DND-41 (cell line): ENCODE results near the gene CHSY3.

ENCODE experiments used
- ATAC-seq: fragments of 200-7000 bp; cut with Tn5 transposase; 3 replicates; pipeline ENCODE4 v1.9.1; 2021; ENCODE audit warnings: low read depth; ENCODE audit not compliant: insufficient read depth
- DNase-seq: peaks from one replicate; pipeline ENCODE4 v3.0.0-alpha.2; 2020
- H2AFZ ChIP-seq: 2 replicates; pipeline ENCODE4 v1.6.0; 2012; ENCODE audit warnings: low read depth, low read length
- H3K27ac ChIP-seq: 2 replicates; pipeline ENCODE4 v1.5.1; 2012; ENCODE audit warnings: low read length, inconsistent platforms
- H3K27me3 ChIP-seq: fragments of 200-600 bp; sonication (generic); 2 replicates; pipeline ENCODE4 v1.6.0; 2012; ENCODE audit warnings: low read length, mild to moderate bottlenecking, inconsistent platforms; ENCODE audit not compliant: insufficient read depth, poor library complexity
- H3K36me3 ChIP-seq: 2 replicates; pipeline ENCODE4 v1.5.1; 2012; ENCODE audit warnings: low read length, inconsistent platforms; ENCODE audit not compliant: insufficient read depth
- H3K4me1 ChIP-seq: 2 replicates; pipeline ENCODE4 v1.5.1; 2012; ENCODE audit warnings: mild to moderate bottlenecking, low read length; ENCODE audit not compliant: insufficient read depth
- H3K4me2 ChIP-seq: 2 replicates; pipeline ENCODE4 v1.6.0; 2012; ENCODE audit warnings: mild to moderate bottlenecking, moderate library complexity, low read length, inconsistent platforms; ENCODE audit not compliant: insufficient read depth
- H3K4me3 ChIP-seq, 2 experiments: fragments of 200-600 bp in 1 of 2; shearing (Covaris generic) in 1 of 2; 2 replicates each; pipeline ENCODE4 v1.5.1; 2012 to 2016; ENCODE audit warnings: inconsistent platforms in 2 of 2, low read length in 2 of 2, mild to moderate bottlenecking in 2 of 2, low read depth in 1 of 2, moderate library complexity in 1 of 2
- H3K79me2 ChIP-seq: 2 replicates; pipeline ENCODE4 v1.6.0; 2012; ENCODE audit warnings: low read length, inconsistent platforms; ENCODE audit not compliant: insufficient read depth
- H3K9ac ChIP-seq: 2 replicates; pipeline ENCODE4 v1.6.0; 2012; ENCODE audit warnings: low read depth, mild to moderate bottlenecking, inconsistent platforms, low read length, moderate library complexity
- H3K9me3 ChIP-seq: 2 replicates; pipeline ENCODE4 v1.5.1; 2012; ENCODE audit warnings: low read length, moderate library complexity, mild to moderate bottlenecking, inconsistent platforms; ENCODE audit not compliant: insufficient read depth, severe bottlenecking
- H4K20me1 ChIP-seq: 2 replicates; pipeline ENCODE4 v1.6.0; 2012; ENCODE audit warnings: low read length; ENCODE audit not compliant: insufficient read depth
- EZH2 ChIP-seq: IDR thresholded peaks from 3 replicates; pipeline ENCODE4 v1.6.1; 2012; ENCODE audit warnings: borderline replicate concordance, low read depth, mild to moderate bottlenecking, moderate library complexity, low read length, inconsistent platforms; ENCODE audit not compliant: severe bottlenecking
- TF ChIP-seq, protein P1 (sequence below): IDR thresholded peaks from 2 replicates; pipeline ENCODE4 v1.5.1; 2012; ENCODE audit warnings: borderline replicate concordance, low read length, moderate library complexity, mild to moderate bottlenecking; ENCODE audit not compliant: poor library complexity, severe bottlenecking; ENCODE audit errors: extremely low read depth

The CHSY3 gene

DNA sequence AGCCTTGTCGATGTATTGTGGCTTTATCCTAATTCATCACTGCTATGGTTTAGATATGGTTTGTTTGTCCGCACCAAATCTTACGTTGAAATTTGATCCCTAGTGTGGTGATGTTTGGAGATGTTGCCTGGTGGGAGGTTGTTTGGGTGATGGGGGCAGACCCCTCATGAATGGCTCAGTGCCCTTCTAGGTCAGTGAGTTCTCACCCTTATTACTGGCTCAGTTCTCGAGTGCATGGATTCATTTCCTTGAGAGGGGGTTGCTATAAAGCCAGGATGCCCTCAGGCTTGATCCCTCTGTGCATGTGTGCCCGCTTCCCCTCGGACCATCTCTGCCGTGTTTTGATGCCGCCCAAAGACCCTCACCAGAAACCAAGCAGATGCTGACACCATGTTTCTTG is 114.4 kb downstream of the CHSY3 start:
- Histone ChIP-seq H3K4me3 (no peak overlapping the region), H3K79me2 (no peaks in the 10 kb centered on the region), H3K9ac (no peak overlapping the region), H3K27me3 (no peaks in the 10 kb centered on the region), H3K4me2 (no peak overlapping the region), H2AFZ (no peak overlapping the region), H3K9me3 (no peaks in the 10 kb centered on the region), H3K36me3 (no peaks in the 10 kb centered on the region), H3K4me1 (no peaks in the 10 kb centered on the region), H4K20me1 (no peaks in the 10 kb centered on the region), H3K27ac (no peak overlapping the region)
- DNase-seq (no peak), ATAC-seq (no peak)
- TF ChIP-seq, protein P1, sequence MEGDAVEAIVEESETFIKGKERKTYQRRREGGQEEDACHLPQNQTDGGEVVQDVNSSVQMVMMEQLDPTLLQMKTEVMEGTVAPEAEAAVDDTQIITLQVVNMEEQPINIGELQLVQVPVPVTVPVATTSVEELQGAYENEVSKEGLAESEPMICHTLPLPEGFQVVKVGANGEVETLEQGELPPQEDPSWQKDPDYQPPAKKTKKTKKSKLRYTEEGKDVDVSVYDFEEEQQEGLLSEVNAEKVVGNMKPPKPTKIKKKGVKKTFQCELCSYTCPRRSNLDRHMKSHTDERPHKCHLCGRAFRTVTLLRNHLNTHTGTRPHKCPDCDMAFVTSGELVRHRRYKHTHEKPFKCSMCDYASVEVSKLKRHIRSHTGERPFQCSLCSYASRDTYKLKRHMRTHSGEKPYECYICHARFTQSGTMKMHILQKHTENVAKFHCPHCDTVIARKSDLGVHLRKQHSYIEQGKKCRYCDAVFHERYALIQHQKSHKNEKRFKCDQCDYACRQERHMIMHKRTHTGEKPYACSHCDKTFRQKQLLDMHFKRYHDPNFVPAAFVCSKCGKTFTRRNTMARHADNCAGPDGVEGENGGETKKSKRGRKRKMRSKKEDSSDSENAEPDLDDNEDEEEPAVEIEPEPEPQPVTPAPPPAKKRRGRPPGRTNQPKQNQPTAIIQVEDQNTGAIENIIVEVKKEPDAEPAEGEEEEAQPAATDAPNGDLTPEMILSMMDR: no peak
- no peak for TF ChIP-seq EZH2

DNA sequence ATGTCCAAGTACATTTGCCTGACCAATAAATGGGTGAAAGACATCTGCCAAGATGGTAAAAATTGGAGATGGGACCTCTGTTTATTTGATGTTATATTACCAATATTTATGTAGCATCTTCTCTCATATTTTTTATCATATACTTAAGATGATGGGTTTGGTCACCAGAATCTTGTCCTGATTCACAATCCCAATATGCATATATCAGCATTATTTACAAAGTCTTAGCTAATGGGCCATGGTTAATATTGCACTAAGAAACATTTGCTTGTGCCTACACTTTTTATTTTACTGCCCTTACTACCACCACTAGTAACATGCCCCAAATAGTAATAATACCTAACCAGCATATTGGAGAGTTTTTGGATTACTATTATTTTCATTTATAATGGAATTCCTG is 116.7 kb downstream of the CHSY3 start:
- Histone ChIP-seq H3K9me3 (no peaks in the 10 kb centered on the region), H3K79me2 (no peaks in the 10 kb centered on the region), H3K36me3 (no peaks in the 10 kb centered on the region), H3K9ac (no peak overlapping the region), H3K4me2 (no peak overlapping the region), H2AFZ (no peak overlapping the region), H3K4me1 (no peaks in the 10 kb centered on the region), H3K27me3 (no peaks in the 10 kb centered on the region), H3K27ac (no peak overlapping the region), H3K4me3 (no peak overlapping the region), H4K20me1 (no peaks in the 10 kb centered on the region)
- ATAC-seq (no peak), DNase-seq (no peak)
- TF ChIP-seq EZH2: no peak
- TF ChIP-seq, protein P1: no peak

DNA sequence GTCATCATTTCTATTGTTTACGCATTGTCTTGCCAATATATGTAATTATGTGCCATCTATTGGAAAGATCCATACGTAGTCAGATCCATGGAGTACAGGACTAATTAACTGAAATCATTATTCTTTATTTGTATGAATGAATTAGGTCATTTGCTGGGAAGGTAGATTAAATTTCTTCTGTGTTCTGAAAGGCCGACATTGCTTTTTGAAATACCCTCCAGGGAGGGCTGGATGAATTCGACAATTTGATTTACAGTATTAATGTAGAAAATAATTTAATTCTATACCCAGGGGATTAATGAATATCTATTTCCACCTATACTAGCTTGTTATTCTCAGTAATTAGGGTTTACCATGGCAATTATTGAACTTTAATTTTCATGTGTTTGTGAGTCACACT is 117.6 kb downstream of the CHSY3 start:
- no peaks in the 10 kb centered on the region for H3K4me1 ChIP-seq
- no peak overlapping the region for H3K4me2 ChIP-seq
- no peaks in the 10 kb centered on the region for H3K36me3 ChIP-seq
- ATAC-seq: no peak
- no peak for DNase-seq
- no peak overlapping the region for H3K9ac ChIP-seq
- no peak for TF ChIP-seq EZH2
- TF ChIP-seq, protein P1: no peak
- H4K20me1 ChIP-seq: no peaks in the 10 kb centered on the region
- H3K9me3 ChIP-seq: no peaks in the 10 kb centered on the region
- H2AFZ ChIP-seq: no peak overlapping the region
- no peaks in the 10 kb centered on the region for H3K79me2 ChIP-seq
- no peaks in the 10 kb centered on the region for H3K27me3 ChIP-seq
- H3K27ac ChIP-seq: no peak overlapping the region
- no peak overlapping the region for H3K4me3 ChIP-seq

DNA sequence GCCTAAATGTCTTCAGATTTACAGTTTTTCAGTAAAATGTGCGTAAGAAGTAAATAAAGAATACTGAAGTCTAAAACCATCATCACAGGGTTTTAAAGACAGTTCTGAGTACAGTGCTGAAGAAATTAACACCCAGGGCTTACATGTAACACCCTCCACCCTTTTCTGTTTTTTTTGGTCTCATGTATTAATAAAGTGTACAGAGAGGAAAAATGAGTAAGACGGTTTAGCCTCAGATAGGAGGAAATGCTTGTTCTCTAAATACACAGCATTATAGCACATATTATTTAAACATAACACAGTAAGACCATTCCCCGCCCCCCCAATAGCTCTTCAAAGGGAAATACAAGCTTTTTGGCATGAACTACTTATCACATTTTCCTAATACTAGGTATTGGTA is 119.3 kb downstream of the CHSY3 start:
- no peak for DNase-seq
- Histone ChIP-seq H3K27ac (no peak overlapping the region), H3K4me3 (no peak overlapping the region), H2AFZ (no peak overlapping the region), H4K20me1 (no peaks in the 10 kb centered on the region), H3K27me3 (no peaks in the 10 kb centered on the region), H3K9me3 (no peaks in the 10 kb centered on the region), H3K4me2 (no peak overlapping the region), H3K4me1 (no peaks in the 10 kb centered on the region), H3K9ac (no peak overlapping the region), H3K79me2 (no peaks in the 10 kb centered on the region), H3K36me3 (no peaks in the 10 kb centered on the region)
- no peak for ATAC-seq
- TF ChIP-seq, protein P1: no peak
- no peak for TF ChIP-seq EZH2
